HG03378 (cell line): ENCODE measurements around the gene PTK7.
"Not testable (repeated sequence)": the region's sequence is repeated elsewhere in the genome, so short reads cannot be mapped to it uniquely, and the experiment has no call there.

Experiments used
- ATAC-seq: cut with Tn5 transposase; IDR thresholded peaks from one replicate; pipeline ENCODE4 v1.9.1; 2021; ENCODE audit warnings: mild to moderate bottlenecking, moderate library complexity; ENCODE audit not compliant: unreplicated experiment

The PTK7 gene

DNA sequence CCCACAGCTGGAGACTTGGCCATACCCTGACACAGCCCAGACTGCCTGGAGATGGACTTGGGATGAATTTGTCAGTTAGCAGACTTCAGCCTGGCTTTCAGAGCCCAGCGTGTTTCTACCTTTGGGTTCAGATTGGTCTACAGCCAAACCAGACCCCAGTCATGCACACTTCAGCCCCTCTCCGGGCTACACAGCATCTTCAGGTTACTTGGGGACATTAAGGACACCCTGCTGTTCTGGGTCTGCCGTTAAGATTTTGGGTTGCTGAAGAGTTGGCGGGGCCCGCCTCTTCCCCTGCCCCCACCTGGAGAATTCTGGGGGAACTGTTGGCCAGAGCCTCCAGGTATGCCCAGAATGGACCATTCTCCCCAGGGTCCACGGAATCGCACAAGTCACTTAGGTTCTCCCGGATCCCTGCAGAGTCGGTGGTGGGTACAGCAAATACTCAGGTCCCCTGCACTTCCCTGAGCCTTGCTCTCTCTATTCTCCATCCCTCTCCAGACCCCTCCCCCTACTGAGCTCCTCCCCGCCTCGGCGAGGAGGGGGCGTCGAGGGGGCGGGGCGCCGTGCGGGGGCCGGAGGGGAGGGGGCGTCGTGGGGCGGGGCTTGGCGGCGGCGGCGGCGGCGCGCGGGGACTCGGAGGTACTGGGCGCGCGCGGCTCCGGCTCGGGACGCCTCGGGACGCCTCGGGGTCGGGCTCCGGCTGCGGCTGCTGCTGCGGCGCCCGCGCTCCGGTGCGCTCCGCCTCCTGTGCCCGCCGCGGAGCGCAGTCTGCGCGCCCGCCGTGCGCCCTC lies at the start of gene PTK7:
Gene PTK7 (plus strand): TSS at position 645 of the 794 bp plus-strand sequence. CDS start 175 bp downstream, outside the sequence.
- no peak for ATAC-seq

- ATAC-seq: no peak
These were observed 49.7 kb upstream of the PTK7 start for GRCh38 chr6:43026365-43026764.

DNA sequence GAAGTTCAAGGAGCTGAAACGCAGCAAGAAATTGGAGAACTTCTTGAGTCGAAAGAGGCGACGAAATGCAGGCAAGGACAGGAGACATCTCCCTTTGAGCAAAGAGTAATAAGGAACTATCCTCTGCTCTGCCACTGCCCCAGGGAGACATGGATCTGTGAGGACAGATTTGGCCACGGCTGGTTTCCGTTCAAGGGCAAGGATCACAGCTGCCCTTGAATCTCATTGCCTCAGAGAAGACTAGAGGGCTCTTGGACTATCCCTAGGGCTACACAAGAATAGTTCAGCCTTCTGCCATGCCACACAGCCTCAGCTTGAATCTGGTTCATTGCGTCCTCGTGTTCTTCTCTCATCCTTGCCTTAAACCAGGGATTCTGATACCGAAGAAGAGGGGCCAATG lies 47.0 kb upstream of the PTK7 start:
- ATAC-seq: no peak

GRCh38 chr6:43032326-43032725 lies 43.8 kb upstream of the PTK7 start:
- ATAC-seq: no peak

GRCh38 chr6:43033496-43034189 lies 42.5 kb upstream of the PTK7 start:
- no peak for ATAC-seq

DNA sequence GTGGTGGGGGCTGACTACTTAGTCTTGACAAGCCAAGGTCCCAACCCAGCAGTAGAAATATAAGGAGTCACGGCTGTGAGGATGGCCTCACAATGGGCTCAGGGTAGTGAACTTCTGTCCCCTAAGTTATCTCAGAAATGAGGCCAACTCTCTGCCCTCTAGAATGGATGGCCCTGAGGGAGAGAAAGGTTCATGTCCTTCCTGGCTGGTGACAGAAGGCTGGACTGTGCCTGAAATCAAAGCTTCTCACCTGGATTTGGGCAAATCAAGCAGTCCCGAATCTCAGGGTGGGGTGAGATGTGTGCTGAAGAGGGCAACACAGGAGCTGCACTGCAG lies 42.0 kb upstream of the PTK7 start:
- ATAC-seq: no peak

- ATAC-seq: no peak
These were observed 40.5 kb upstream of the PTK7 start for GRCh38 chr6:43035495-43036194.

GRCh38 chr6:43036712-43037111 lies 39.4 kb upstream of the PTK7 start:
- no peak for ATAC-seq

DNA sequence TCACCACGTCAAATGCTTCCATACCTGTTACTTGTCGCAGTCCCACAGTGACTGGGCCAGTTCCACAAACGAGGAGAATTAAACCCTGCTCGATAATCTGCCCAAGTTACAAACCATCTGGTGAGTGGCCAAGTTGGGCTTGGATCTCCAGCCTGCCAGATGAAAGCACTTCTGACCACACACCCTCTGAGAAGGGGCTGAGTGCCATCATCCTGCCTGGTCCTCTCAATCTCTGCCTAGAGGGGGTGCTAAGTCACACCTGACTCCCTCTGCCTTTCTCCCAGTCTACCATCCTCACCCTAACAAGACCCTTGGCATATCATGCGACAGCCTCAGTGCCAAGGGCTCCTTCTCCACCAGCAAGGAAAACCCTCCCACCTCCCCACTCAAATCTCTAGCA lies 38.9 kb upstream of the PTK7 start:
- ATAC-seq: no peak

GRCh38 chr6:43037706-43038105 lies 38.4 kb upstream of the PTK7 start:
- no peak for ATAC-seq

DNA sequence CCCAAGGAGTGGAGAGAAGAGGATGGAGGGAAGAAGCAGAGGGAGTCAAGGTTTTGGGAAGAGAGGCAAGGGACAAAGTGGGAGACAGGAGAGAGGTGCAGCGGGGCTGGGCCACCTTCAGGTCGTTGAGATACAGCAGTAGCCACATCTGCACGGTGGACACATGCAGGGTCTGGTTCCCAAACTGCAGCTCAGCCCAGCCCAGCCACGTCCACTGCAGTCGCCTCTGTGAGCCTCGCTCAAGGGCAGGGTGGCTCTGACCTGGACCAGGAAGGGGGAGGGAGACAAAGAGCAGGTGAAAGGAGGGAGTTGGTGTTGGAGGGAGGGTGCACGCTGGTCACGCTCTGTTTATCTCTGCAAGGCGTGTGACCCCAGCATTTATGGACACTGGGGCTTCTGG lies 37.4 kb upstream of the PTK7 start:
- no peak for ATAC-seq

DNA sequence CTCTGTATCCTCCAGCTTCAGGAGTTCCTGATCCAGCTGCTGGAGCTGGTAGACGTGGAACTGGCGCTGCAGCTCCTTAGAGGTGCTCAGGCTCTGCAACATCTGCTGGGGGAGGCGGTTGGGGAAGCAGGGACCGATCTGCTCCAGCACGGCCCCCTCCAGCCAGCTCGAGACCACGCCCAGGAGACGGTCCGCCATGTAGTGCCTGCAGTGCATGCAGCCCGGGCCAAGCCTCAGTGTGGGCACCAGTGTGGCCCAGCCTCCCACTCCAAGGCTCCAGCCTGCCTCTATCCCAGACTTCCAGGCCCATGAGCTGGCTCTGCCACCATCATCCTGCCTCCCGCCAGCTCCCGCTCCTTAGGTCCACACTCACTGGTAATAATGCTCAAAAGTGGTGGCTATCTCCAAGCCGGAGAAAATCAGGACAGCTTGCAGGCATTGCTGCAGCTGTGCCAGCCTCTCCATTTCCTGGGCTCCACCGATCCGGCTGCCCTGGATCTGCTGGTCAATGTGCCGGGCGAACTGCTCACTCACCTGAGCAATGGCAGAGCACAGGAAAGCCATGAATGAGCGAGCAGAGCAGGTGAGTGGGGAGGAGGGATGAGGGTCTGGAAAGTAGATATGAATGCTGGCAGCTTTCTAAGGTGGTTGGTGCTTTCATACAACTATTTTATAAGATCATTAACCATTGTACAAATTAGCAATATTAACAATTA lies 35.4 kb upstream of the PTK7 start:
- ATAC-seq: no peak

GRCh38 chr6:43041475-43041874 lies 34.6 kb upstream of the PTK7 start:
- not testable (repeated sequence) for ATAC-seq

DNA sequence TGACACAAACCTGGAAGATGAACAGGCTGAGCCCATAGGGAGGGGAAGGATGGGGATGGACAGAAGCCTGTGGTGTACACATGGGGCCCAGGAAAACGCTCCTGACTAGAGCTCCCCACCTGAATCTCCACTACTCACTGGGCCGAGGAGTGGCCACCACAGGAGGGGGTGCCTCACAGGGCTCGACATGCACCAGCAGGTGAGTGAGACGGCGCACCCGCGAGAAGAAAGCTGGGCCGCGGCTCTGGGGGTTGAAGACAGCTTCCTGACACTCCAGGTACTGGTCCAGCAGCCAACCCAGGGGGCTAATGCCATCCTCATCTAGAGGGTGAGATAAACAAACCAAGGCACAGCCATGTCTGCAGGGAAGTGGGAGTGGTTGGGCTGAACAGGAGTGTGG lies 32.8 kb upstream of the PTK7 start:
- no peak for ATAC-seq

GRCh38 chr6:43045371-43045930 lies 30.7 kb upstream of the PTK7 start:
- ATAC-seq: no peak

GRCh38 chr6:43047998-43048397 lies 28.1 kb upstream of the PTK7 start:
- ATAC-seq: no peak

DNA sequence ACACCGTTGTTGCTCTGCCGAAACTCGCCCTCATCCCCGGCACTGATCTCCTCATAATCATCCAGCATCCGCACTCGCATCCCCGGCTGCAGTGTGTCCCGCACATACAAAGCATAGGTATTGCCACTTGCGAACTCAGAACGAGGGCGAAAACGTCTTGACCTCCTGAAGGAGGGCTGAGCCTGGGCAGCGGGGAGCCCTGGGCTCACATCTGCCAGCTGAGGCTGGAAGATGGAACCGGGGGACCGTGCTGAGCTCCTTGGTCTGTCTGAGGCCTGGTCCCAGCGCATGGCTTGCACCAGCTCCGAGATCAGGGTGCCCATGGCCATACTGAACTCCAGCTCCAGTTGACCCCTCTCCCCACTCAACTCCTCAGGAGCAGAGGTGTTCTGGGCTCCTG lies 25.1 kb upstream of the PTK7 start:
- ATAC-seq: no peak

- no peak for ATAC-seq
These were observed 23.8 kb upstream of the PTK7 start for GRCh38 chr6:43052225-43052841.

GRCh38 chr6:43052842-43053544 lies 23.1 kb upstream of the PTK7 start:
- ATAC-seq: no peak
